ENCODE measurements around the gene EFHB. TPM values are rescaled to one million over a fixed set of nuclear protein-coding genes. Genes with fewer than 3 reads are reported as not detected.

EFHB gene
- total RNA-seq, result 1 to 10 TPM in 2 of 4 donors, under 1 TPM in 1, not detected in 1; 0.89 to 2.4 (median 1.8) TPM

DNA sequence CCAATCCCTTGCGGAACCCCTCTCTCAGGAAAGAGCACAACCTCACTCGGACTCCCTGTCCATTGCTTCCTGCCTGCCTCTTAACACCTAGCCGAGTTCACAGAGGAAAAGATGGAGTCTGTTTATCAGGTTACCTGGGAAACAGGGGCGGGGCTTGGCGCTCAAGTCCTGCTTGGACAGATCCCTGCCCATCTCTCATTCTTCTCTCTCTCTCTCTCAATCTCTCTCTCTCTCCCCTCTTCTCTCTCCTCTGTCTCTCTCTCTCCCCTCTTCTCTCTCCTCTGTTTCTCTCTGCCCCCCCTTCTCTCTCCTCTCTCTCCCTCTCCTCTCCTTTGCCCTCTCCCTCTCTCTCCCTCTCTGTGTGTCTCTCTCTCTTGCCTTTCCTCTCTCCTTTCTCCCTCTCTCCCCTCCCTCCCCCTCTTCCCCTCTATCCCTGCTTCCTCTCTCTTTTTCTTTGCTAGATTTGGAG, at the start of gene EFHB:
Gene EFHB, minus strand, starts transcription at position 120 of the 469 bp plus-strand sequence. CDS start 199 bp downstream, outside the sequence.
- no peak for DNase-seq (ENCODE audit: low spot score in 2 of 2)
- H3K36me3 ChIP-seq, result no peaks in the 10 kb centered on the region
- H3K27me3 ChIP-seq, result no peaks in the 10 kb centered on the region
- H3K27ac ChIP-seq, result no peak within 1 kb of the TSS
- TF ChIP-seq, protein P1, sequence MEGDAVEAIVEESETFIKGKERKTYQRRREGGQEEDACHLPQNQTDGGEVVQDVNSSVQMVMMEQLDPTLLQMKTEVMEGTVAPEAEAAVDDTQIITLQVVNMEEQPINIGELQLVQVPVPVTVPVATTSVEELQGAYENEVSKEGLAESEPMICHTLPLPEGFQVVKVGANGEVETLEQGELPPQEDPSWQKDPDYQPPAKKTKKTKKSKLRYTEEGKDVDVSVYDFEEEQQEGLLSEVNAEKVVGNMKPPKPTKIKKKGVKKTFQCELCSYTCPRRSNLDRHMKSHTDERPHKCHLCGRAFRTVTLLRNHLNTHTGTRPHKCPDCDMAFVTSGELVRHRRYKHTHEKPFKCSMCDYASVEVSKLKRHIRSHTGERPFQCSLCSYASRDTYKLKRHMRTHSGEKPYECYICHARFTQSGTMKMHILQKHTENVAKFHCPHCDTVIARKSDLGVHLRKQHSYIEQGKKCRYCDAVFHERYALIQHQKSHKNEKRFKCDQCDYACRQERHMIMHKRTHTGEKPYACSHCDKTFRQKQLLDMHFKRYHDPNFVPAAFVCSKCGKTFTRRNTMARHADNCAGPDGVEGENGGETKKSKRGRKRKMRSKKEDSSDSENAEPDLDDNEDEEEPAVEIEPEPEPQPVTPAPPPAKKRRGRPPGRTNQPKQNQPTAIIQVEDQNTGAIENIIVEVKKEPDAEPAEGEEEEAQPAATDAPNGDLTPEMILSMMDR (IDR thresholded peaks at IDR 0.05), result no peak
- no peak for TF ChIP-seq POLR2A (IDR thresholded peaks at IDR 0.05)
- no peak for TF ChIP-seq POLR2AphosphoS5 (IDR thresholded peaks at IDR 0.05)
- no peak for TF ChIP-seq EP300 (IDR thresholded peaks at IDR 0.05)
- H3K4me1 ChIP-seq, result no peaks in the 10 kb centered on the region
- H3K9me3 ChIP-seq, result no peaks in the 10 kb centered on the region
- H3K4me3 ChIP-seq, result no peak within 1 kb of the TSS
- 46% methylated on average over 5 of the region's 5 CpGs for WGBS

DNA sequence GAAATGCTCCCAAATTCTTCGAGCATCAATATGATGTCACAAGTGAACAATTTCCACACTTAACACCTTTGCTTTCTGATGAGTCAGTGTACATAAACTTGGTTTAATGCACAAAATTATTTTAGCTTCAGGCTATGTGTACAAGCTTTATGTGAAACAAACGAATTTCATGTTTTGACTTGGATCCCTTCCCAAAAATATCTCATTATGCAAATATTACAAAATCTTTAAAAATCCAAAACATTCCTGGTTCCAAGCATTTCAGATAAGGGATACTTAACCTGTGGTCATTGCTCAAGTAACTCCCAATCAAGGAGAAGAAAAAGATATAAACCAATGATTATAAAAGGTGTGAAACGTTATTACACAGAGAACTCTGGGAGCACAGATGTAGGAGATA, 38.0 kb upstream of the EFHB start:
- no peak overlapping the region for H3K27ac ChIP-seq
- H3K4me1 ChIP-seq, result peaks cover 4% of the 10 kb centered on the region
- H3K36me3 ChIP-seq, result peaks cover 29% of the 10 kb centered on the region
- H3K9me3 ChIP-seq, result no peaks in the 10 kb centered on the region
- TF ChIP-seq POLR2AphosphoS5 (IDR thresholded peaks at IDR 0.05) (no peak), POLR2A (IDR thresholded peaks at IDR 0.05) (no peak), EP300 (IDR thresholded peaks at IDR 0.05) (no peak)
- TF ChIP-seq, protein P1 (IDR thresholded peaks at IDR 0.05), result no peak
- WGBS, result 41% methylated on average over 3 of the region's 3 CpGs
- no peaks in the 10 kb centered on the region for H3K27me3 ChIP-seq
- DNase-seq (ENCODE audit: low spot score in 2 of 2), result no peak
- H3K4me3 ChIP-seq, result no peak overlapping the region

GRCh38 chr3:19970327-19970726, 36.3 kb upstream of the EFHB start:
- no peak for DNase-seq (ENCODE audit: low spot score in 2 of 2)
- Histone ChIP-seq H3K4me1 (peaks cover 4% of the 10 kb centered on the region), H3K9me3 (no peaks in the 10 kb centered on the region), H3K27me3 (no peaks in the 10 kb centered on the region), H3K27ac (no peak overlapping the region), H3K36me3 (peaks cover 12% of the 10 kb centered on the region), H3K4me3 (no peak overlapping the region)
- 96% methylated on average over 8 of the region's 8 CpGs for WGBS
- TF ChIP-seq EP300 (IDR thresholded peaks at IDR 0.05), result no peak
- TF ChIP-seq POLR2AphosphoS5 (IDR thresholded peaks at IDR 0.05), result no peak
- TF ChIP-seq, protein P1 (IDR thresholded peaks at IDR 0.05), result no peak
- TF ChIP-seq POLR2A (IDR thresholded peaks at IDR 0.05), result no peak

DNA sequence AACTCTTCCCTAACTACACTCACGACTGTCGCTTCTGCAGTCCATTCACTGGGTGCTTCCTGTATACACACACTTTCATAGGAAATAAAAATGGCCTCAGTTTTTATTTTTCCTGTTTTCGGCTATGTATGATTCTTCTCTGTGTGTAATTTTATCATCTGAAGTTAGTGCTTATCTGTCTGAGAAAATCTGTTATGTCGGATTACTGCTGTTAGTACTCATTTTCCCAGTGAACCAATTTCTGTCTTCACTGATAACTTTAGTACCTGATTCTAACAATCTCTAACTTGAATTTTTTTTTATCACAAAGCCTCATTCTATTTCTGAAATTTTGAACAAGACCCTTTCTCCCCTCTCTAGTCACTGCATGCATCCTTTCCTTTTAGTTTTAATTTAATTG, 33.8 kb upstream of the EFHB start:
- H3K4me1 ChIP-seq, result peaks cover 9% of the 10 kb centered on the region
- no peaks in the 10 kb centered on the region for H3K9me3 ChIP-seq
- H3K27me3 ChIP-seq, result no peaks in the 10 kb centered on the region
- DNase-seq (ENCODE audit: low spot score in 2 of 2), result no peak
- WGBS, result 80% methylated on average over 4 of the region's 4 CpGs
- no peak overlapping the region for H3K27ac ChIP-seq
- TF ChIP-seq, protein P1 (IDR thresholded peaks at IDR 0.05), result no peak
- TF ChIP-seq EP300 (IDR thresholded peaks at IDR 0.05) (no peak), POLR2AphosphoS5 (IDR thresholded peaks at IDR 0.05) (no peak), POLR2A (IDR thresholded peaks at IDR 0.05) (no peak)
- no peak overlapping the region for H3K4me3 ChIP-seq
- H3K36me3 ChIP-seq, result no peaks in the 10 kb centered on the region

- no peak for DNase-seq (ENCODE audit: low spot score in 2 of 2)
- Histone ChIP-seq H3K27ac (no peak overlapping the region), H3K36me3 (no peaks in the 10 kb centered on the region), H3K4me1 (peaks cover 9% of the 10 kb centered on the region), H3K27me3 (no peaks in the 10 kb centered on the region), H3K9me3 (no peaks in the 10 kb centered on the region), H3K4me3 (no peak overlapping the region)
- WGBS, result 84% methylated on average over 6 of the region's 6 CpGs
- TF ChIP-seq POLR2AphosphoS5 (IDR thresholded peaks at IDR 0.05) (no peak), EP300 (IDR thresholded peaks at IDR 0.05) (no peak), POLR2A (IDR thresholded peaks at IDR 0.05) (no peak)
- TF ChIP-seq, protein P1 (IDR thresholded peaks at IDR 0.05), result no peak
These were observed 33.2 kb upstream of the EFHB start for GRCh38 chr3:19967208-19967607.

Data from suprapubic skin (tissue), 4 donors.